Thymus (tissue), 11 donors: ENCODE measurements around the gene SLC6A2. TPM values are rescaled to one million over a fixed set of nuclear protein-coding genes. Genes with fewer than 3 reads are reported as not detected.

Experiments
- DNase-seq, 9 donors: peaks; one replicate each; pipeline ENCODE4 v3.0.0-alpha.2; 2013; ENCODE audit warnings: low spot score in 9 of 9, low read depth in 6 of 9, missing footprints in 1 of 9
- H3K27ac ChIP-seq, 2 donors: one replicate each; pipeline ENCODE4 v1.5.1; 2013; ENCODE audit warnings: control low read depth in 1 of 2, low read depth in 1 of 2, low read length in 1 of 2, mild to moderate bottlenecking in 1 of 2, moderate library complexity in 1 of 2
- H3K27me3 ChIP-seq, 2 donors: one replicate each; pipeline ENCODE4 v1.5.1; 2013; ENCODE audit warnings: low read length in 1 of 2; ENCODE audit not compliant: control insufficient read depth in 2 of 2, insufficient read depth in 1 of 2
- H3K36me3 ChIP-seq, 2 donors: one replicate each; pipeline ENCODE4 v1.5.1; 2013; ENCODE audit warnings: low read length in 1 of 2, mild to moderate bottlenecking in 1 of 2, moderate library complexity in 1 of 2; ENCODE audit not compliant: control insufficient read depth in 2 of 2, insufficient read depth in 2 of 2
- H3K4me1 ChIP-seq, 2 donors: one replicate each; pipeline ENCODE4 v1.5.1; 2013; ENCODE audit warnings: low read length in 2 of 2; ENCODE audit not compliant: control insufficient read depth in 2 of 2, insufficient read depth in 2 of 2
- H3K4me3 ChIP-seq, 2 donors: one replicate each; pipeline ENCODE4 v1.5.1; 2013; ENCODE audit warnings: low read length in 2 of 2, control low read depth in 1 of 2, mild to moderate bottlenecking in 1 of 2
- H3K9me3 ChIP-seq, 2 donors: one replicate each; pipeline ENCODE4 v1.5.1; 2013; ENCODE audit warnings: low read length in 1 of 2, mild to moderate bottlenecking in 1 of 2; ENCODE audit not compliant: control insufficient read depth in 2 of 2, insufficient read depth in 1 of 2
- WGBS: extraction: QIAGEN DNeasy Blood & Tissue Kit; methylation state at CpG from one replicate; pipeline ENCODE4 v1.1.7; 2013; 5-methylcytosine and 5-hydroxymethylcytosine counted together
- polyA plus RNA-seq: library from polyadenylated mRNA; stranded (reverse); fragments of 200-250 nt; gene quantifications from one replicate; pipeline ENCODE4 v1.2.3, GENCODE V29; 2013
- total RNA-seq: library from RNA; stranded (reverse); fragments of 120-200 nt; gene quantifications from one replicate; pipeline ENCODE4 v1.2.4, GENCODE V29; 2013
- donor health status: healthy.

SLC6A2 gene
- total and polyA plus RNA-seq, 2 donors = 0.14 to 0.25 TPM

DNA sequence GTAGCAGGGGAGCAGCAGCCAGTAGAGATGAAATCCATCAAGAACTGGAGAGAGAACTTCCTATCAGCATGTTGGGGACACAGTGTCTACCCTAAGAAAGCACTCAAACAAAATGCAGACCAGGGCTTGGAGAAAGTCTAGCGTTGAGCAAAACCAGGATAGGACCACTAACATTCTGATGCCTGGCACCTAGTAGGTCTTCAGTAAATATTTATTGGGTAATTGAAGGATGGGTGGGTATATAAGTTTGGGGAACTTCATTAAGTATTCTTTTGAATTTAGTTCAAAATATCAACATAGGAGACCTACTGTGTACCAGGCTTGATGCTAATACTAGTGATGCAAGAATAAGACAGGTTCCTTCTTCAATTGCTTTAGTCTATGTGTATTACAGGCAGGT, 30.9 kb downstream of the SLC6A2 start:
- Histone ChIP-seq H3K4me3 (no peak overlapping the region), H3K36me3 (no peaks in the 10 kb centered on the region)
- no peak for DNase-seq

DNA sequence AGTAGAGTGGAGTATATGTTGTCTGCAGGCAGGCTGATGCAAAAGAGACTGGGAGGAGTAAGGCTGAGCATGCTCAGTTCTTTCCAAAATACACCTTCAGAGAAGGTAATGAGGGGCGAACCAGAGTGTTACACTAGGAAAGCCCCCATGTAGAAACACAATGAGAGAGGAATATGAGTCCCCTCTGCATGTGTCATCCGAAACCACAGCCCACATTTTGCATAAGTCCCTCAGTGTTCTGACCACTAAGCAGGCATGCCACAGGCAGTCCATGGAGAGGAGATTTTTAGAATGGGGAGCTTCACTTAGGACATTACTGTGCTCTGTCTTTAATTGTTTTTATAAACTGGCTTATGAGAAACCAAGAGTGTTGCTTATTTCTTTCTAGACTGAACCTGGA, 32.0 kb downstream of the SLC6A2 start:
- Histone ChIP-seq H3K27me3 (no peaks in the 10 kb centered on the region), H3K4me1 (no peaks in the 10 kb centered on the region), H3K9me3 (no peaks in the 10 kb centered on the region), H3K27ac (no peak overlapping the region), H3K36me3 (no peaks in the 10 kb centered on the region), H3K4me3 (no peak overlapping the region)
- 90% methylated on average over 2 of the region's 2 CpGs for WGBS
- no peak for DNase-seq

More for the DNA sequence above, 30.9 kb downstream of the SLC6A2 start:
- no peaks in the 10 kb centered on the region for H3K9me3 ChIP-seq
- no peaks in the 10 kb centered on the region for H3K27me3 ChIP-seq
- no peaks in the 10 kb centered on the region for H3K4me1 ChIP-seq
- H3K27ac ChIP-seq = no peak overlapping the region
- WGBS = 94% methylated on average over 1 of the region's 1 CpG

DNA sequence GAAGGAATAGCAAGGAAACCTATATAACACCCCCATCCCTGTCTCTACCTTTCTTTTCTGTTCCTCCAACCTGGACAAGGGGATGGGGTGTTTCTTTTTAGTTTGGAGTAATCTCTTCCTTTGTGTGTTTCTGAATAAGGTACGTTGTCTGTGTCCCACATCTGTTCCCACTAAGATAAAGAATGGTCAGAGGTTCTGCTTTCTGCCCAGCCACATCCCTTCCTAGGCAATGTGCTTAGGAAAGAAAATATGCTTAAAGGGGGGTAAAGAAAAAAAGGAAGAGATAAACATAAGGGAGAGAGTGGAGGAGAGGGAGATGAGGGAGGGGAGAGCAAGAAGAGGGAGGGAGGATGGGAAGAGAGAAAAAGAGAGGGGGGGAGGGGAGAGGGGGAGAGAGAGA, 35.1 kb downstream of the SLC6A2 start:
- DNase-seq = no peak
- Histone ChIP-seq H3K27ac (no peak overlapping the region), H3K36me3 (no peaks in the 10 kb centered on the region), H3K9me3 (no peaks in the 10 kb centered on the region), H3K27me3 (no peaks in the 10 kb centered on the region), H3K4me1 (no peaks in the 10 kb centered on the region), H3K4me3 (no peak overlapping the region)
- WGBS = 5% methylated on average over 1 of the region's 1 CpG

DNA sequence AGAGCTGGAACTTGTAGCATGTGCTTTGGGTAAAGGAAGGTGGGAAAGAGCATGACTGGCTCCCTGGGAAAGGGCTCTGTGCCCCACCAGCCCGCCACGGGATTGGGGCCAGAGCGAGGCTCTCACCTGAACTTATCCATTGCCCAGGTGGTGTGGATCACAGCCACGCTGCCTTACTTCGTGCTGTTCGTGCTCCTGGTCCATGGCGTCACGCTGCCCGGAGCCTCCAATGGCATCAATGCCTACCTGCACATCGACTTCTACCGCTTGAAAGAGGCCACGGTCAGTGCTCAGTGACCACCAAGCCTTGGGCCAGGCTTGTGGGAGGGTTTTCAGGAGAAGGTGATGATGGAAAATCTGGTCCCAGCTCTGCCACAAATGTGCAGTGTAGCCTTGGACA, 36.0 kb downstream of the SLC6A2 start:
- H3K4me3 ChIP-seq = no peak overlapping the region
- WGBS = 97% methylated on average over 12 of the region's 12 CpGs
- H3K27me3 ChIP-seq = no peaks in the 10 kb centered on the region
- H3K27ac ChIP-seq = no peak overlapping the region
- no peak for DNase-seq
- no peaks in the 10 kb centered on the region for H3K36me3 ChIP-seq
- H3K4me1 ChIP-seq = no peaks in the 10 kb centered on the region
- no peaks in the 10 kb centered on the region for H3K9me3 ChIP-seq

DNA sequence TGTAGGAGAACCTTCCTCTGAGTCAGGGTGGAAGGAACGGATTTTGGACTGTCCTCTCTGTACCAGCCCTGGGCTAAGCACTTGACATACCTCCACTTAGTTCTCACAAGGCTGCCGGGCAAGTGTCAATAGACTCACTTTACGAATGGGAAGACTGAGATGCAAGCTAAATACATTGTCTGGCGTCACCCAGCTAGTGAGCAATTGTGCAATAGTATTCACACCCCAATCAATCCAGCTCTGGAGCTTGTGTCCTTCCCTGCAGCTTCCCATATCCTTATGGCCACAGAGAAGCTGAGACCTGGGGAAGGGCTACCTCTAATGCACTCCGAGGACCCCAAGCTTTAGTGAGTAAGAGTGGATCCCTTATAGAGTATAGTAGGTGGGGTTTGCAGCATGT, 39.8 kb downstream of the SLC6A2 start:
- Histone ChIP-seq H3K27me3 (no peaks in the 10 kb centered on the region), H3K36me3 (no peaks in the 10 kb centered on the region), H3K4me3 (no peak overlapping the region), H3K27ac (no peak overlapping the region), H3K9me3 (no peaks in the 10 kb centered on the region), H3K4me1 (no peaks in the 10 kb centered on the region)
- 84% methylated on average over 5 of the region's 5 CpGs for WGBS
- no peak for DNase-seq

DNA sequence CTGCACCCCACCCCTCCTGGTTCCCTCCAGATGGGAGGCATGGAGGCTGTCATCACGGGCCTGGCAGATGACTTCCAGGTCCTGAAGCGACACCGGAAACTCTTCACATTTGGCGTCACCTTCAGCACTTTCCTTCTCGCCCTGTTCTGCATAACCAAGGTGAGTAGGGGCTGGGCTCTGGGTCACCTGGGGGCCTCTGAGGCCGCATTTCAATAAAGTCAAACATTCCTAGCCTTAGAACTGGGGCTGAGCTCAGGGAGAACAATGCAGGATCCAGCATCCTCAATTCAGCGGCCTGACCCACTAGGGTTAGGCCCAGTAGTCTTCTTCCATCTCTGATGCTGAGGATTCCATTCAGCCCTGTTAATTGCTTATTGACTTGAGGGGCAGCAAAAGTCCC, 42.1 kb downstream of the SLC6A2 start:
- Histone ChIP-seq H3K27ac (no peak overlapping the region), H3K4me1 (no peaks in the 10 kb centered on the region), H3K36me3 (no peaks in the 10 kb centered on the region), H3K9me3 (no peaks in the 10 kb centered on the region), H3K4me3 (no peak overlapping the region), H3K27me3 (no peaks in the 10 kb centered on the region)
- no peak for DNase-seq
- 81% methylated on average over 7 of the region's 7 CpGs for WGBS

DNA sequence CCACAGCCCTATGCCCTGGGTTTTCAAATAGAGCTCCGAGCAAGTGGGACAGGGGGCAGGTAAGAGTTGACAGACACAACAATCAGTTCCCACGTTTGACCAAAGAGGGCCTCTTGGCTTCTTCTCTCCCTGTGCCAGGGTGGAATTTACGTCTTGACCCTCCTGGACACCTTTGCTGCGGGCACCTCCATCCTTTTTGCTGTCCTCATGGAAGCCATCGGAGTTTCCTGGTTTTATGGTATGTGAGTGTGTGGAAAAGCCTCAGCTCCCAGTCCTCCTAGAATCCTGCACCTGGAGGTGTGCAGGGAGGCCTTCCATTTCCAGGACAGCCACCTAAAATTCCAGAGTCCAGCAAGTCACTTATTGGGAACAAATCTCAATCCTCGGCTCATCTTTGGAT, 42.5 kb downstream of the SLC6A2 start:
- H3K27ac ChIP-seq = no peak overlapping the region
- no peak overlapping the region for H3K4me3 ChIP-seq
- H3K4me1 ChIP-seq = peaks cover 0 to 4% of the 10 kb centered on the region in 2 donors
- H3K27me3 ChIP-seq = no peaks in the 10 kb centered on the region
- 89% methylated on average over 6 of the region's 6 CpGs for WGBS
- no peaks in the 10 kb centered on the region for H3K9me3 ChIP-seq
- no peak for DNase-seq
- H3K36me3 ChIP-seq = no peaks in the 10 kb centered on the region

DNA sequence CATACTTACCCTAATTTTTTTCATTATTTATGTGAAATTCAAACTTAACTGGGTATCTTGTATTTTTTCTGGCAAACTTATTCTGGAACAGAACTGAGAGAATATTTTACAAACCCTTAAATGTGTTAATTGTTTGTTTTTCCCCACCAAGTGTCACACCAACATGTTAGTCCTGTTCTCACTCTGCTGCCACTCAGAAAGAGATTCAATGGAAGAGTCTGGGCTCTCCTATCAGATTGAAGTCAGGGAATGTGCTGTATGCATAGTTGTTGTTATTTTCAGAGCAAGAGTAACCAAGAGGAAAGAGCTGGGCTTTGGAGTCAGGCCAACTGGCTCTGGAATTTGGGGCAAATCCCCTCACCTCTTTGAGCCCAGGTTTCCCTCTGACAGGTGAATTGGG, 43.2 kb downstream of the SLC6A2 start:
- no peaks in the 10 kb centered on the region for H3K27me3 ChIP-seq
- no peak for DNase-seq
- H3K36me3 ChIP-seq = no peaks in the 10 kb centered on the region
- no peak overlapping the region for H3K27ac ChIP-seq
- H3K9me3 ChIP-seq = no peaks in the 10 kb centered on the region
- H3K4me1 ChIP-seq = peaks cover 0 to 4% of the 10 kb centered on the region in 2 donors
- H3K4me3 ChIP-seq = no peak overlapping the region

DNA sequence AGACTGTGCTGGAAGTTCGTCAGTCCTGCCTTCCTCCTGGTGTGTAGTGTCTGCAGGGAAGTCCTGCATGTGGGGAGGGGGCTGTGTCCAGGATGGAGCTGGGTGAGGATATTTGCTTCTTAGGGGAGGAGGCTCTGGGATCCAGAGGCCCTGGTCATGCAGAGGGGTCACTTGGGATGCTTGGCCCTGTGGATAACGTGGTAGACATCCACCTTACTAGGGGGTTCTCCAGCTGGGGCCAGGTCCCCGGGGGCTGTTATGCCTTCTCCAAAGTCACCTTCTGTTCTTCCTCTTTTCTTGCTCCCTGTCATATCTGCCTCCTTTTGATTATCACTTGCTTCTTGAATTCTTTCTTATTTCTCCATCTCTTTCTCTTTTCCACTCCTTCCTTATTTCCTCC, 43.8 kb downstream of the SLC6A2 start:
- H3K36me3 ChIP-seq = no peaks in the 10 kb centered on the region
- no peak for DNase-seq
- no peaks in the 10 kb centered on the region for H3K27me3 ChIP-seq
- peaks cover 0 to 4% of the 10 kb centered on the region in 2 donors for H3K4me1 ChIP-seq
- H3K4me3 ChIP-seq = no peak overlapping the region
- no peak overlapping the region for H3K27ac ChIP-seq
- WGBS = 66% methylated on average over 3 of the region's 3 CpGs
- H3K9me3 ChIP-seq = no peaks in the 10 kb centered on the region

DNA sequence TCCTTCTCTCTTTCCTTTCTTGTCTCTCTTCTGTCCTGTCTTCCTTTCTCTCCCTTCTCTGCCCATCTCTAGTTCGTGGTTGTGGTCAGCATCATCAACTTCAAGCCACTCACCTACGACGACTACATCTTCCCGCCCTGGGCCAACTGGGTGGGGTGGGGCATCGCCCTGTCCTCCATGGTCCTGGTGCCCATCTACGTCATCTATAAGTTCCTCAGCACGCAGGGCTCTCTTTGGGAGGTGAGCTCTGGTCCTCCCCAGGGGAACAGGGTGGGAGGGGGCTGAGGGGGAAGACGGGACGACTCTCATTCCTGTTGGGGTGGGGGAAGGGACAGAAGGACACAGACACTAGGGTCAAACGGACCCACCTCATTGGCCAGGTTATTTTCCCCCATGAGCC, 44.3 kb downstream of the SLC6A2 start:
- 85% methylated on average over 10 of the region's 10 CpGs for WGBS
- DNase-seq = no peak

More for the DNA sequence above, 44.3 kb downstream of the SLC6A2 start:
- H3K9me3 ChIP-seq = no peaks in the 10 kb centered on the region
- H3K27ac ChIP-seq = no peak overlapping the region
- no peaks in the 10 kb centered on the region for H3K27me3 ChIP-seq
- no peak overlapping the region for H3K4me3 ChIP-seq
- H3K36me3 ChIP-seq = no peaks in the 10 kb centered on the region
- peaks cover 0 to 4% of the 10 kb centered on the region in 2 donors for H3K4me1 ChIP-seq
